Measurements from ENCODE around the gene STXBP6. TPM values are rescaled to one million over a fixed set of nuclear protein-coding genes. Genes with fewer than 3 reads are reported as not detected.
A peak's percentile ranks its signal among the peaks of the same experiment; 100 is the strongest.

STXBP6 gene
- total and polyA plus RNA-seq, 10 of the 15 experiments (the other 5 are each of a cell fraction or from before 2014, with no cell fraction given), result 1.2 to 47.3 (median 1.9) TPM

- Histone ChIP-seq H3K9ac (ENCODE audit: control insufficient read depth, insufficient read depth, low read length) (no peak overlapping the region), H3K36me3 (ENCODE audit: control insufficient read depth in 2 of 2, insufficient read depth in 2 of 2, low read length in 1 of 2) (no peaks in the 10 kb centered on the region), H3K4me1 (ENCODE audit: control insufficient read depth, insufficient read depth, low read length) (no peaks in the 10 kb centered on the region), H2AFZ (ENCODE audit: control insufficient read depth, low read depth, low read length) (no peak overlapping the region), H3K9me3 (replicated peaks; ENCODE audit: control insufficient read depth, insufficient read depth, low read length) (no peaks in the 10 kb centered on the region), H3K4me2 (ENCODE audit: control insufficient read depth, insufficient read depth) (no peak overlapping the region), H3K4me3 (no peak overlapping the region), H3K27me3 (replicated peaks in 1 of 2; ENCODE audit: control insufficient read depth in 2 of 2, insufficient read depth in 2 of 2, low read length in 1 of 2) (no peaks in the 10 kb centered on the region), H3K27ac (ENCODE audit: control insufficient read depth, insufficient read depth) (no peak overlapping the region), H3K79me2 (ENCODE audit: control insufficient read depth, insufficient read depth, low read length) (no peaks in the 10 kb centered on the region), H4K20me1 (ENCODE audit: control insufficient read depth, insufficient read depth) (no peaks in the 10 kb centered on the region)
- ChIA-PET CTCF (interaction anchor here (0.9 to 3.1 kb wide), 8 partner anchors 8 to 206 kb away, joined by 3 to 6 read pairs (median 3); no protein-coding TSS in a partner anchor), POLR2A (interaction anchor here (1.7 to 3.2 kb wide), 3 partner anchors 9 to 40 kb away, joined by 5 to 15 read pairs (median 6); no protein-coding TSS in a partner anchor), SMC1A (ENCODE audit: uncharacterized antibody, unreplicated experiment) (interaction anchor here (0.7 to 9.3 kb wide), 17 partner anchors 9 to 132 kb away, joined by 3 to 87 read pairs (median 6); no protein-coding TSS in a partner anchor), RAD21 (ENCODE audit: unreplicated experiment) (interaction anchor here (0.8 to 4.6 kb wide), 7 partner anchors 10 to 109 kb away, joined by 3 to 35 read pairs (median 6); no protein-coding TSS in a partner anchor)
- ATAC-seq (no peak), FAIRE-seq (no peak), DNase-seq (ENCODE audit: low read depth, low spot score) (no peak)
- intact Hi-C loops (cut with micrococcal nuclease; ENCODE audit: unreplicated experiment) (no loop called here), in situ Hi-C loops (cut with MboI) (no loop called here)
- TF ChIP-seq ATF7 (IDR thresholded peaks at IDR 0.05; ENCODE audit: low read depth) (peak; percentile 47; the same call in 1 of the 2 replicates), GABPA (IDR thresholded peaks at IDR 0.05; ENCODE audit: low read depth) (no peak)
- WGBS (ENCODE audit: insufficient coverage, insufficient replicate concordance, low lambda C conversion rate, missing lambda C conversion rate), result 0% methylated on average over 1 of the region's 1 CpG
- BruUV-seq (replicated peaks), result no TSS peak
These were observed 134.5 kb downstream of the STXBP6 start for GRCh38 chr14:24915403-24915921.

DNA sequence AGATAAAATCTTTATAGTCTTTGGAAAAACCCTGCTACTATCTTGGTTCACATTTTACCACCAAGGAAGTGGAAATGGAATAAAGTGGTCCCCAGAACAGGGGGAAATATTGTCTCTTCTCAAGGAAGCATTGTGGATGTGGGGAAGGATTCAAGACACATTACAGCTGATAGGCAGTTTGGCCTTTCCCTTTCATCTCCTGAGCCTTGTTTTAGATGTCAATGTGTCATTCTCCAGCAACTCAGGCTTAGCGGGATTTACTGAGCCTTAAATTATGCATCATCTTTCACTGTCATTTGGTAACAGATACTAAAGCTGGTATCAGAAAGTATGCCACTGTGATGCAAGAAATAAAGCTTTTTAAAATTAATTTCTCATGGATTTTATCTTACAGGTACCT is 136.2 kb downstream of the STXBP6 start:
- no peak for DNase-seq (ENCODE audit: low read depth, low spot score)
- in situ Hi-C loops (cut with MboI) (no loop called here), intact Hi-C loops (cut with micrococcal nuclease; ENCODE audit: unreplicated experiment) (no loop called here)
- FAIRE-seq, result no peak
- Histone ChIP-seq H3K9me3 (replicated peaks; ENCODE audit: control insufficient read depth, insufficient read depth, low read length) (no peaks in the 10 kb centered on the region), H3K36me3 (ENCODE audit: control insufficient read depth in 2 of 2, insufficient read depth in 2 of 2, low read length in 1 of 2) (no peaks in the 10 kb centered on the region), H3K4me3 (no peak overlapping the region), H3K4me2 (ENCODE audit: control insufficient read depth, insufficient read depth) (no peak overlapping the region), H3K9ac (ENCODE audit: control insufficient read depth, insufficient read depth, low read length) (no peak overlapping the region), H3K4me1 (ENCODE audit: control insufficient read depth, insufficient read depth, low read length) (no peaks in the 10 kb centered on the region), H2AFZ (ENCODE audit: control insufficient read depth, low read depth, low read length) (no peak overlapping the region), H4K20me1 (ENCODE audit: control insufficient read depth, insufficient read depth) (no peaks in the 10 kb centered on the region), H3K27me3 (replicated peaks in 1 of 2; ENCODE audit: control insufficient read depth in 2 of 2, insufficient read depth in 2 of 2, low read length in 1 of 2) (no peaks in the 10 kb centered on the region), H3K27ac (ENCODE audit: control insufficient read depth, insufficient read depth) (no peak overlapping the region), H3K79me2 (ENCODE audit: control insufficient read depth, insufficient read depth, low read length) (no peaks in the 10 kb centered on the region)
- ChIA-PET CTCF (interaction anchor here (1.2 to 3.1 kb wide), 6 partner anchors 12 to 205 kb away, joined by 3 to 7 read pairs (median 4); no protein-coding TSS in a partner anchor), RAD21 (ENCODE audit: unreplicated experiment) (interaction anchor here (0.8 to 4.6 kb wide), 9 partner anchors 8 to 117 kb away, joined by 3 to 35 read pairs (median 5); no protein-coding TSS in a partner anchor), POLR2A (interaction anchor here (1.2 to 3.2 kb wide), 4 partner anchors 10 to 205 kb away, joined by 3 to 15 read pairs (median 4); no protein-coding TSS in a partner anchor), SMC1A (ENCODE audit: uncharacterized antibody, unreplicated experiment) (interaction anchor here (0.9 to 9.3 kb wide), 16 partner anchors 11 to 133 kb away, joined by 3 to 87 read pairs (median 5); no protein-coding TSS in a partner anchor)
- ATAC-seq, result no peak
- TF ChIP-seq IKZF1 (conservative IDR thresholded peaks at IDR 0.05), result no peak
- no TSS peak for BruUV-seq (replicated peaks)
- 0% methylated on average over 1 of the region's 1 CpG for WGBS (ENCODE audit: insufficient coverage, insufficient replicate concordance, low lambda C conversion rate, missing lambda C conversion rate)
